Chondrocyte (in vitro differentiated cells): ENCODE data around the gene C1QL4. TPM values are rescaled to one million over a fixed set of nuclear protein-coding genes. Genes with fewer than 3 reads are reported as not detected.
A peak's percentile ranks its signal among the peaks of the same experiment; 100 is the strongest.

Experiments used
- DNase-seq: peaks from one replicate; pipeline ENCODE4 v3.0.0; 2021; ENCODE audit warnings: mixed read lengths, low spot score
- H3K27ac Mint-ChIP-seq: one replicate; pipeline ENCODE4 v1.8.0; 2021; ENCODE audit warnings: mild to moderate bottlenecking, moderate library complexity, mixed read lengths; ENCODE audit not compliant: unreplicated experiment
- H3K27me3 Mint-ChIP-seq: 2 replicates; pipeline ENCODE4 v1.8.0; 2021; ENCODE audit warnings: low read depth, mixed read lengths
- H3K36me3 Mint-ChIP-seq: 2 replicates; pipeline ENCODE4 v1.8.0; 2021; ENCODE audit warnings: low read depth, mixed read lengths
- H3K4me1 Mint-ChIP-seq: 2 replicates; pipeline ENCODE4 v1.8.0; 2021; ENCODE audit warnings: low read depth, mild to moderate bottlenecking, mixed read lengths
- H3K4me3 Mint-ChIP-seq: one replicate; pipeline ENCODE4 v1.8.0; 2021; ENCODE audit warnings: mild to moderate bottlenecking, moderate library complexity, mixed read lengths; ENCODE audit not compliant: unreplicated experiment
- H3K9me3 Mint-ChIP-seq: 2 replicates; pipeline ENCODE4 v1.8.0; 2021; ENCODE audit warnings: low read depth, mixed read lengths
- CTCF ChIP-seq: fragments of 200-600 bp; sonication (generic); IDR thresholded peaks from 2 replicates; pipeline ENCODE4 v1.5.0; 2021; ENCODE audit warnings: antibody characterized with exemption, mild to moderate bottlenecking, moderate library complexity
- total RNA-seq: library from RNA; stranded (reverse); gene quantifications from 3 replicates; pipeline ENCODE4 v1.2.1, GENCODE V29; 2021

The C1QL4 gene
- total RNA-seq, 1 donor from 2014 or later, result 0.60 TPM

- no peaks in the 10 kb centered on the region for H3K27me3 Mint-ChIP-seq
- peak overlapping the region; percentile 24 for H3K27ac Mint-ChIP-seq
- DNase-seq, result no peak
- no peaks in the 10 kb centered on the region for H3K36me3 Mint-ChIP-seq
- no peaks in the 10 kb centered on the region for H3K9me3 Mint-ChIP-seq
- peaks cover 38% of the 10 kb centered on the region for H3K4me1 Mint-ChIP-seq
- peak overlapping the region; percentile 33 for H3K4me3 Mint-ChIP-seq
- peak; percentile 57 for TF ChIP-seq CTCF
Measured at GRCh38 chr12:49369411-49370145, 32.6 kb upstream of the C1QL4 start.

GRCh38 chr12:49368240-49368600 lies 31.2 kb upstream of the C1QL4 start:
- H3K36me3 Mint-ChIP-seq, result no peaks in the 10 kb centered on the region
- H3K4me1 Mint-ChIP-seq, result peaks cover 38% of the 10 kb centered on the region
- H3K27ac Mint-ChIP-seq, result peak overlapping the region; percentile 89
- DNase-seq, result no peak
- no peaks in the 10 kb centered on the region for H3K27me3 Mint-ChIP-seq
- no peaks in the 10 kb centered on the region for H3K9me3 Mint-ChIP-seq
- H3K4me3 Mint-ChIP-seq, result peak overlapping the region; percentile 88
- no peak for TF ChIP-seq CTCF

GRCh38 chr12:49367381-49368239 lies 30.6 kb upstream of the C1QL4 start, which contains the start of gene SPATS2:
SPATS2 (plus strand) TSS chr12:49367462; CDS start chr12:49461013, 93,551 bp downstream.
- no peaks in the 10 kb centered on the region for H3K9me3 Mint-ChIP-seq
- no peak for TF ChIP-seq CTCF
- DNase-seq, result peak; percentile 98
- H3K27ac Mint-ChIP-seq, result peak within 1 kb of the TSS; percentile 97
- H3K4me3 Mint-ChIP-seq, result peak within 1 kb of the TSS; percentile 88
- peaks cover 38% of the 10 kb centered on the region for H3K4me1 Mint-ChIP-seq
- H3K27me3 Mint-ChIP-seq, result no peaks in the 10 kb centered on the region
- no peaks in the 10 kb centered on the region for H3K36me3 Mint-ChIP-seq

- peak overlapping the region; percentile 97 for H3K27ac Mint-ChIP-seq
- H3K27me3 Mint-ChIP-seq, result no peaks in the 10 kb centered on the region
- no peak for DNase-seq
- H3K4me1 Mint-ChIP-seq, result peaks cover 38% of the 10 kb centered on the region
- H3K36me3 Mint-ChIP-seq, result no peaks in the 10 kb centered on the region
- H3K4me3 Mint-ChIP-seq, result peak overlapping the region; percentile 88
- no peaks in the 10 kb centered on the region for H3K9me3 Mint-ChIP-seq
- TF ChIP-seq CTCF, result peak; percentile 67
Measured at GRCh38 chr12:49366652-49367380, 29.8 kb upstream of the C1QL4 start.

GRCh38 chr12:49366096-49366651 lies 29.2 kb upstream of the C1QL4 start:
- no peak for TF ChIP-seq CTCF
- Mint-ChIP-seq H3K9me3 (no peaks in the 10 kb centered on the region), H3K27ac (peak overlapping the region; percentile 97), H3K27me3 (peaks cover 1% of the 10 kb centered on the region), H3K36me3 (no peaks in the 10 kb centered on the region), H3K4me3 (peak overlapping the region; percentile 88), H3K4me1 (peaks cover 38% of the 10 kb centered on the region)
- no peak for DNase-seq
